Muscle of arm (tissue), 12 donors: ENCODE results near the gene HES4. TPM values are rescaled to one million over a fixed set of nuclear protein-coding genes. Genes with fewer than 3 reads are reported as not detected.
A peak's percentile ranks its signal among the peaks of the same experiment; 100 is the strongest.
"Not testable (repeated sequence)": the region's sequence is repeated elsewhere in the genome, so short reads cannot be mapped to it uniquely, and the experiment has no call there.

Experiments used
- DNase-seq: peaks from one replicate; pipeline ENCODE4 v3.0.0-alpha.2; 2013
- polyA plus RNA-seq, 12 donors: library from polyadenylated mRNA; unstranded; fragments of 120-200 nt; gene quantifications; one replicate each; pipeline ENCODE4 v1.2.1, GENCODE V29; 2013; ENCODE audit not compliant: insufficient read length in 12 of 12

Gene HES4
- polyA plus RNA-seq, 12 donors, result 6.4 to 34.3 (median 10.3) TPM; not detected in 1

- DNase-seq, result no peak
Observed at GRCh38 chr1:1001057-1001783, 1.3 kb upstream of the HES4 start.

- peak; percentile 87 for DNase-seq
Observed at GRCh38 chr1:1000357-1001056, 610 bp upstream of the HES4 start.

- DNase-seq, result no peak
Observed at GRCh38 chr1:998995-999724, 737 bp downstream of the HES4 start.

- no peak for DNase-seq
Observed at GRCh38 chr1:998745-998994, 1.2 kb downstream of the HES4 start.

GRCh38 chr1:997993-998744, 1.7 kb downstream of the HES4 start:
- no peak for DNase-seq

- no peak for DNase-seq
Observed at GRCh38 chr1:997713-997992, 2.2 kb downstream of the HES4 start.

GRCh38 chr1:996851-997712, 2.8 kb downstream of the HES4 start:
- no peak for DNase-seq

- no peak for DNase-seq
Observed at GRCh38 chr1:995665-996633, 3.9 kb downstream of the HES4 start.

- DNase-seq, result not testable (repeated sequence)
Observed at GRCh38 chr1:994546-994945, 5.4 kb downstream of the HES4 start.

GRCh38 chr1:993379-993995, 6.4 kb downstream of the HES4 start:
- DNase-seq, result no peak

- no peak for DNase-seq
Observed at GRCh38 chr1:992362-992761, 7.5 kb downstream of the HES4 start.

- no peak for DNase-seq
Observed at GRCh38 chr1:991895-992294, 8.0 kb downstream of the HES4 start.

GRCh38 chr1:991275-991674, 8.6 kb downstream of the HES4 start:
- DNase-seq, result not testable (repeated sequence)

GRCh38 chr1:988061-988460, 11.8 kb downstream of the HES4 start:
- DNase-seq, result not testable (repeated sequence)

- no peak for DNase-seq
Observed at GRCh38 chr1:985126-985525, 14.8 kb downstream of the HES4 start.

GRCh38 chr1:984476-984814, 15.5 kb downstream of the HES4 start:
- no peak for DNase-seq

- no peak for DNase-seq
Observed at GRCh38 chr1:983798-984475, 16.0 kb downstream of the HES4 start.

- no peak for DNase-seq
Observed at GRCh38 chr1:982765-983436, 17.0 kb downstream of the HES4 start.
